Effector memory CD8-positive, alpha-beta T cell (primary cell): ENCODE data around the gene DHX38.

Experiments
- ATAC-seq: fragments of 150-1000 bp; cut with Tn5 transposase; replicated peaks from 2 replicates; pipeline ENCODE4 v1.10.0; 2021; ENCODE audit warnings: mild to moderate bottlenecking, moderate library complexity
- DNase-seq, 3 experiments: peaks; one replicate each; pipeline ENCODE4 v3.0.0; 2021
- H3K27ac Mint-ChIP-seq, 2 donors: one replicate each; pipeline ENCODE4 v1.8.0; 2022; ENCODE audit warnings: mild to moderate bottlenecking in 2 of 2, mixed read lengths in 2 of 2, moderate library complexity in 2 of 2
- H3K27me3 Mint-ChIP-seq, 2 donors: one replicate each; pipeline ENCODE4 v1.8.0; 2022; ENCODE audit warnings: mixed read lengths in 2 of 2
- H3K36me3 Mint-ChIP-seq: one replicate; pipeline ENCODE4 v1.8.0; 2022; ENCODE audit warnings: mild to moderate bottlenecking, moderate library complexity, mixed read lengths; ENCODE audit not compliant: insufficient read depth
- H3K4me1 Mint-ChIP-seq, 2 donors: one replicate each; pipeline ENCODE4 v1.8.0; 2022; ENCODE audit warnings: low read depth in 2 of 2, mixed read lengths in 2 of 2
- H3K4me3 Mint-ChIP-seq, 2 donors: one replicate each; pipeline ENCODE4 v1.8.0; 2022; ENCODE audit warnings: mild to moderate bottlenecking in 2 of 2, mixed read lengths in 2 of 2, moderate library complexity in 2 of 2
- H3K9me3 Mint-ChIP-seq, 2 donors: one replicate each; pipeline ENCODE4 v1.8.0; 2022; ENCODE audit warnings: mixed read lengths in 2 of 2

Gene DHX38

GRCh38 chr16:72099377-72099818, 5.8 kb downstream of the DHX38 start:
- Mint-ChIP-seq H3K27ac (no peak overlapping the region), H3K4me3 (no peak overlapping the region), H3K4me1 (peaks cover 23 to 29% of the 10 kb centered on the region in 2 donors), H3K27me3 (no peaks in the 10 kb centered on the region), H3K36me3 (peaks cover 74% of the 10 kb centered on the region), H3K9me3 (no peaks in the 10 kb centered on the region)
- ATAC-seq (peak; percentile 90), DNase-seq (peak; percentile 26 to 45 (median 44))

- no peaks in the 10 kb centered on the region for H3K27me3 Mint-ChIP-seq
- DNase-seq (no peak), ATAC-seq (no peak)
- no peak overlapping the region for H3K4me3 Mint-ChIP-seq
- peak overlapping the region in 1 of 2 donors; percentile 46 for H3K27ac Mint-ChIP-seq
- H3K4me1 Mint-ChIP-seq, result peaks cover 10 to 12% of the 10 kb centered on the region in 2 donors
- H3K9me3 Mint-ChIP-seq, result no peaks in the 10 kb centered on the region
- peaks cover 86% of the 10 kb centered on the region for H3K36me3 Mint-ChIP-seq
Observed at GRCh38 chr16:72101195-72101594, 7.5 kb downstream of the DHX38 start.

- no peak for ATAC-seq
- Mint-ChIP-seq H3K4me3 (no peak overlapping the region), H3K9me3 (no peaks in the 10 kb centered on the region), H3K27ac (peak overlapping the region in 1 of 2 donors; percentile 54), H3K4me1 (no peaks in the 10 kb centered on the region), H3K36me3 (peaks cover 86% of the 10 kb centered on the region), H3K27me3 (no peaks in the 10 kb centered on the region)
- DNase-seq, result no peak
Observed at GRCh38 chr16:72104905-72105304, 11.3 kb downstream of the DHX38 start.

GRCh38 chr16:72105978-72106377, 12.3 kb downstream of the DHX38 start:
- peaks cover 82% of the 10 kb centered on the region for H3K36me3 Mint-ChIP-seq
- ATAC-seq, result no peak
- no peaks in the 10 kb centered on the region for H3K4me1 Mint-ChIP-seq

GRCh38 chr16:72107371-72107770, 13.7 kb downstream of the DHX38 start:
- no peaks in the 10 kb centered on the region for H3K4me1 Mint-ChIP-seq
- peaks cover 82% of the 10 kb centered on the region for H3K36me3 Mint-ChIP-seq
- ATAC-seq (no peak), DNase-seq (no peak)
- no peaks in the 10 kb centered on the region for H3K27me3 Mint-ChIP-seq
- no peaks in the 10 kb centered on the region for H3K9me3 Mint-ChIP-seq
- H3K27ac Mint-ChIP-seq, result no peak overlapping the region
- no peak overlapping the region for H3K4me3 Mint-ChIP-seq

More at GRCh38 chr16:72105978-72106377, 12.3 kb downstream of the DHX38 start:
- Mint-ChIP-seq H3K27ac (no peak overlapping the region), H3K27me3 (no peaks in the 10 kb centered on the region), H3K4me3 (no peak overlapping the region), H3K9me3 (no peaks in the 10 kb centered on the region)
- no peak for DNase-seq

- ATAC-seq, result no peak
- DNase-seq, result no peak
- H3K4me3 Mint-ChIP-seq, result no peak overlapping the region
- H3K27me3 Mint-ChIP-seq, result no peaks in the 10 kb centered on the region
- H3K27ac Mint-ChIP-seq, result no peak overlapping the region
- peaks cover 82% of the 10 kb centered on the region for H3K36me3 Mint-ChIP-seq
- no peaks in the 10 kb centered on the region for H3K4me1 Mint-ChIP-seq
- no peaks in the 10 kb centered on the region for H3K9me3 Mint-ChIP-seq
Observed at GRCh38 chr16:72108353-72109102, 14.9 kb downstream of the DHX38 start.

- no peak for DNase-seq
- no peaks in the 10 kb centered on the region for H3K9me3 Mint-ChIP-seq
- H3K27me3 Mint-ChIP-seq, result no peaks in the 10 kb centered on the region
- no peak overlapping the region for H3K27ac Mint-ChIP-seq
- no peak overlapping the region for H3K4me3 Mint-ChIP-seq
- peaks cover 81% of the 10 kb centered on the region for H3K36me3 Mint-ChIP-seq
- no peaks in the 10 kb centered on the region for H3K4me1 Mint-ChIP-seq
- ATAC-seq, result no peak
Observed at GRCh38 chr16:72109300-72109699, 15.7 kb downstream of the DHX38 start.

GRCh38 chr16:72109966-72110530, 16.4 kb downstream of the DHX38 start:
- Mint-ChIP-seq H3K27me3 (no peaks in the 10 kb centered on the region), H3K4me1 (no peaks in the 10 kb centered on the region), H3K27ac (no peak overlapping the region), H3K9me3 (no peaks in the 10 kb centered on the region), H3K36me3 (peaks cover 74% of the 10 kb centered on the region), H3K4me3 (no peak overlapping the region)
- ATAC-seq, result no peak
- DNase-seq, result no peak

- Mint-ChIP-seq H3K36me3 (peaks cover 67% of the 10 kb centered on the region), H3K4me3 (no peak overlapping the region), H3K27ac (no peak overlapping the region), H3K9me3 (no peaks in the 10 kb centered on the region), H3K4me1 (no peaks in the 10 kb centered on the region), H3K27me3 (no peaks in the 10 kb centered on the region)
- no peak for ATAC-seq
- no peak for DNase-seq
Observed at GRCh38 chr16:72110662-72111615, 17.3 kb downstream of the DHX38 start.

GRCh38 chr16:72111657-72112451, 18.2 kb downstream of the DHX38 start:
- ATAC-seq (no peak), DNase-seq (no peak)
- H3K27ac Mint-ChIP-seq, result no peak overlapping the region
- H3K9me3 Mint-ChIP-seq, result no peaks in the 10 kb centered on the region
- no peaks in the 10 kb centered on the region for H3K27me3 Mint-ChIP-seq
- peaks cover 59% of the 10 kb centered on the region for H3K36me3 Mint-ChIP-seq
- no peaks in the 10 kb centered on the region for H3K4me1 Mint-ChIP-seq
- no peak overlapping the region for H3K4me3 Mint-ChIP-seq

- H3K36me3 Mint-ChIP-seq, result peaks cover 53% of the 10 kb centered on the region
- DNase-seq (no peak), ATAC-seq (no peak)
- no peak overlapping the region for H3K4me3 Mint-ChIP-seq
- H3K27ac Mint-ChIP-seq, result no peak overlapping the region
- H3K4me1 Mint-ChIP-seq, result no peaks in the 10 kb centered on the region
- no peaks in the 10 kb centered on the region for H3K27me3 Mint-ChIP-seq
- no peaks in the 10 kb centered on the region for H3K9me3 Mint-ChIP-seq
Observed at GRCh38 chr16:72112452-72112792, 18.8 kb downstream of the DHX38 start.

- no peak overlapping the region for H3K4me3 Mint-ChIP-seq
- ATAC-seq, result no peak
- peak overlapping the region in 1 of 2 donors; percentile 8 for H3K27ac Mint-ChIP-seq
- peaks cover 47% of the 10 kb centered on the region for H3K36me3 Mint-ChIP-seq
- no peaks in the 10 kb centered on the region for H3K9me3 Mint-ChIP-seq
- no peaks in the 10 kb centered on the region for H3K27me3 Mint-ChIP-seq
- no peak for DNase-seq
- no peaks in the 10 kb centered on the region for H3K4me1 Mint-ChIP-seq
Observed at GRCh38 chr16:72112906-72113615, 19.4 kb downstream of the DHX38 start.
